GOT3 (cell line): ENCODE data around the gene TMEM175.
"Not testable (repeated sequence)": the region's sequence is repeated elsewhere in the genome, so short reads cannot be mapped to it uniquely, and the experiment has no call there.

ENCODE experiments used
- DNase-seq: peaks from one replicate; lab custom pipeline; 2025; ENCODE audit warnings: mixed read lengths; lab: John Stamatoyannopoulos, UW

Gene TMEM175

GRCh38 chr4:990746-991367 is 58.6 kb downstream of the TMEM175 start:
- DNase-seq = no peak

- no peak for DNase-seq
Measured at GRCh38 chr4:991451-992296, 59.4 kb downstream of the TMEM175 start.

- no peak for DNase-seq
Measured at GRCh38 chr4:992297-993110, 60.2 kb downstream of the TMEM175 start.

- no peak for DNase-seq
Measured at GRCh38 chr4:993111-994029, 61.1 kb downstream of the TMEM175 start, which contains the start of gene SLC26A1. Gene SLC26A1 (minus strand): TSS chr4:993404. CDS start chr4:991703, 1,701 bp downstream.

GRCh38 chr4:995311-996026 is 63.2 kb downstream of the TMEM175 start:
- no peak for DNase-seq

GRCh38 chr4:996030-996996 is 64.1 kb downstream of the TMEM175 start:
- DNase-seq = no peak

GRCh38 chr4:996997-997374 is 64.7 kb downstream of the TMEM175 start:
- DNase-seq = no peak

GRCh38 chr4:997375-998071 is 65.3 kb downstream of the TMEM175 start:
- DNase-seq = no peak

- no peak for DNase-seq
Measured at GRCh38 chr4:998096-998691, 65.9 kb downstream of the TMEM175 start.

- DNase-seq = not testable (repeated sequence)
Measured at GRCh38 chr4:999240-999863, 67.1 kb downstream of the TMEM175 start.

- DNase-seq = no peak
Measured at GRCh38 chr4:999882-1000425, 67.7 kb downstream of the TMEM175 start.

GRCh38 chr4:1000686-1001260 is 68.5 kb downstream of the TMEM175 start:
- no peak for DNase-seq

- no peak for DNase-seq
Measured at GRCh38 chr4:1001561-1002130, 69.4 kb downstream of the TMEM175 start.

GRCh38 chr4:1002131-1002630 is 69.9 kb downstream of the TMEM175 start:
- DNase-seq = no peak

GRCh38 chr4:1002631-1003251 is 70.5 kb downstream of the TMEM175 start:
- no peak for DNase-seq
